OCI-LY3 (cell line): ENCODE measurements around the gene IRAK1.

Source experiments
- H2AFZ ChIP-seq: fragments of 200-600, 300-600 bp; shearing (Covaris generic); 2 replicates; pipeline ENCODE4 v1.6.0; 2014; ENCODE audit warnings: antibody characterized with exemption, low read depth, low read length
- H3K27ac ChIP-seq: fragments of 200-600, 300-600 bp; sonication (generic); 2 replicates; pipeline ENCODE4 v1.5.1; 2014; ENCODE audit warnings: mild to moderate bottlenecking, low read length, moderate library complexity, mixed read lengths
- H3K27me3 ChIP-seq: fragments of 200-600, 300-600 bp; sonication (generic); 2 replicates; pipeline ENCODE4 v1.6.1; 2014; ENCODE audit warnings: low read depth, low read length, mixed read lengths
- H3K36me3 ChIP-seq: fragments of 200-600, 300-600 bp; sonication (generic); replicated peaks from 2 replicates; pipeline ENCODE3; 2014; ENCODE audit warnings: low read depth, low read length, mixed read lengths
- H3K4me1 ChIP-seq: fragments of 300-600, 200-600 bp; sonication (generic); 2 replicates; pipeline ENCODE4 v1.6.1; 2014; ENCODE audit warnings: low read length, mixed read lengths
- H3K4me2 ChIP-seq: fragments of 200-600, 300-600 bp; sonication (generic); 2 replicates; pipeline ENCODE4 v1.6.1; 2014; ENCODE audit warnings: low read length, mixed read lengths
- H3K4me3 ChIP-seq: fragments of 300-600, 200-600 bp; sonication (generic); 2 replicates; pipeline ENCODE4 v1.5.1; 2014; ENCODE audit warnings: antibody characterized with exemption, mild to moderate bottlenecking, low read length, moderate library complexity
- H3K79me2 ChIP-seq: fragments of 300-600, 200-600 bp; shearing (Covaris generic); 2 replicates; pipeline ENCODE4 v1.6.1; 2014; ENCODE audit warnings: mild to moderate bottlenecking, low read length, mixed read lengths
- H3K9ac ChIP-seq: fragments of 300-600, 200-600 bp; shearing (Covaris generic); 2 replicates; pipeline ENCODE4 v1.6.0; 2014; ENCODE audit warnings: mild to moderate bottlenecking, low read length, moderate library complexity
- H3K9me3 ChIP-seq: fragments of 200-600, 300-600 bp; shearing (Covaris generic); 2 replicates; pipeline ENCODE4 v1.6.1; 2014; ENCODE audit warnings: low read length, mixed read lengths; ENCODE audit not compliant: insufficient read depth
- H4K20me1 ChIP-seq: fragments of 200-600, 300-600 bp; sonication (generic); 2 replicates; pipeline ENCODE4 v1.6.1; 2016; ENCODE audit warnings: low read length, mixed read lengths; ENCODE audit not compliant: insufficient read depth
- EZH2phosphoT487 ChIP-seq: fragments of 200-600 bp; shearing (Covaris generic); IDR thresholded peaks from 2 replicates; pipeline ENCODE4 v1.6.1; 2018; ENCODE audit warnings: antibody characterized with exemption, mixed run types, low read depth
- TF ChIP-seq, protein P1 (sequence below): fragments of 200-600, 300-600 bp; sonication (generic); IDR thresholded peaks from 2 replicates; pipeline ENCODE4 v1.5.1; 2014; ENCODE audit warnings: antibody characterized with exemption, low read length, low read depth

The IRAK1 gene

DNA sequence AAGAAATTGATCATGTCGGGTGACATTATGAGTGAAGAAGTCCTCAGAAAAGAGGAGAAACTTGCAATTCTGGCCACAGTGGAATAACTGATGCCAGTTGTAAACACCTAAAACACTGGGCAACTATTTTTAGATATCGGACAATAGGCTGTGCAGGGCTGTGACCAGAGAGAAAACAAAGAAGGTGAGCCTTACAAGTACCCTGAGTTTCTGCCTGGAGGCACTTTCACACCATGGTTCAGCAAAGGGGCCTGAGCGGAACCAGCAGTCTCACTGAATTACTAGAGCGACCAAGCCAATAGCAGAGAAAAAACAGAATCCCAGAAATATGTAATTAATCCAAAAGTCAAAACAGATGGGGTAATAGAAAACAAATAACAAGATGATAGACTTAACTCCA lies 11.2 kb downstream of the IRAK1 start:
- no peaks in the 10 kb centered on the region; the same call in 1 of the 2 replicates for H3K79me2 ChIP-seq
- peak overlapping the region; percentile 83 for H3K4me2 ChIP-seq
- H3K27me3 ChIP-seq, result no peaks in the 10 kb centered on the region
- no peaks in the 10 kb centered on the region for H4K20me1 ChIP-seq
- H3K27ac ChIP-seq, result peak overlapping the region; percentile 76
- peak overlapping the region; percentile 9; the same call in 1 of the 2 replicates for H3K9ac ChIP-seq
- peak overlapping the region; percentile 18; the same call in 1 of the 2 replicates for H3K4me3 ChIP-seq
- TF ChIP-seq, protein P1, sequence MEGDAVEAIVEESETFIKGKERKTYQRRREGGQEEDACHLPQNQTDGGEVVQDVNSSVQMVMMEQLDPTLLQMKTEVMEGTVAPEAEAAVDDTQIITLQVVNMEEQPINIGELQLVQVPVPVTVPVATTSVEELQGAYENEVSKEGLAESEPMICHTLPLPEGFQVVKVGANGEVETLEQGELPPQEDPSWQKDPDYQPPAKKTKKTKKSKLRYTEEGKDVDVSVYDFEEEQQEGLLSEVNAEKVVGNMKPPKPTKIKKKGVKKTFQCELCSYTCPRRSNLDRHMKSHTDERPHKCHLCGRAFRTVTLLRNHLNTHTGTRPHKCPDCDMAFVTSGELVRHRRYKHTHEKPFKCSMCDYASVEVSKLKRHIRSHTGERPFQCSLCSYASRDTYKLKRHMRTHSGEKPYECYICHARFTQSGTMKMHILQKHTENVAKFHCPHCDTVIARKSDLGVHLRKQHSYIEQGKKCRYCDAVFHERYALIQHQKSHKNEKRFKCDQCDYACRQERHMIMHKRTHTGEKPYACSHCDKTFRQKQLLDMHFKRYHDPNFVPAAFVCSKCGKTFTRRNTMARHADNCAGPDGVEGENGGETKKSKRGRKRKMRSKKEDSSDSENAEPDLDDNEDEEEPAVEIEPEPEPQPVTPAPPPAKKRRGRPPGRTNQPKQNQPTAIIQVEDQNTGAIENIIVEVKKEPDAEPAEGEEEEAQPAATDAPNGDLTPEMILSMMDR, result no peak
- no peak for TF ChIP-seq EZH2phosphoT487
- H3K36me3 ChIP-seq, result peaks cover 37% of the 10 kb centered on the region
- peaks cover 32% of the 10 kb centered on the region for H3K4me1 ChIP-seq
- H2AFZ ChIP-seq, result no peak overlapping the region
- H3K9me3 ChIP-seq, result no peaks in the 10 kb centered on the region

DNA sequence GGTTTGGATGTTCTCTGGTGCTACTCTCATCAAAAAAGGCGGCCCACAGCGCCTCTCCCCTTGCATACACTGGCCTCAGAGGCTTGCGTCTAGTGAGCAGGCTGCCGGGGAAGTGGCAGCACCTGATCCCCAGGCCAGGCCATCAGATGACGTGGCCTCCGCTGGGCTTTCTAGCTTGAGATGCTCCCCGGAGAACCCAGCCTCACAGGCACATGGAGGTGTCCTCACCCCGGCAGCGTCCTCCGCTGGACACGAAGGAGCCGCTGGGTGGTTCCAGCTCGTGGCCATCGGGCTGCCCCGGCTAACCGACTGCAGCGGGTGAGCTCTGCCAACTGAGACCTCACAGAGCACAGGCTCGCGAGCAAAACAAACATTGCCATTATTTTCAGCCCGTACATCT lies 12.8 kb downstream of the IRAK1 start:
- H3K36me3 ChIP-seq, result peaks cover 25% of the 10 kb centered on the region
- no peaks in the 10 kb centered on the region for H3K9me3 ChIP-seq
- no peak overlapping the region for H3K4me3 ChIP-seq
- H3K27me3 ChIP-seq, result no peaks in the 10 kb centered on the region
- no peak overlapping the region for H3K27ac ChIP-seq
- H3K79me2 ChIP-seq, result no peaks in the 10 kb centered on the region
- peaks cover 47% of the 10 kb centered on the region for H3K4me1 ChIP-seq
- no peak overlapping the region for H3K4me2 ChIP-seq
- H2AFZ ChIP-seq, result no peak overlapping the region
- TF ChIP-seq EZH2phosphoT487, result no peak
- TF ChIP-seq, protein P1, result no peak
- H3K9ac ChIP-seq, result no peak overlapping the region
- H4K20me1 ChIP-seq, result no peaks in the 10 kb centered on the region

DNA sequence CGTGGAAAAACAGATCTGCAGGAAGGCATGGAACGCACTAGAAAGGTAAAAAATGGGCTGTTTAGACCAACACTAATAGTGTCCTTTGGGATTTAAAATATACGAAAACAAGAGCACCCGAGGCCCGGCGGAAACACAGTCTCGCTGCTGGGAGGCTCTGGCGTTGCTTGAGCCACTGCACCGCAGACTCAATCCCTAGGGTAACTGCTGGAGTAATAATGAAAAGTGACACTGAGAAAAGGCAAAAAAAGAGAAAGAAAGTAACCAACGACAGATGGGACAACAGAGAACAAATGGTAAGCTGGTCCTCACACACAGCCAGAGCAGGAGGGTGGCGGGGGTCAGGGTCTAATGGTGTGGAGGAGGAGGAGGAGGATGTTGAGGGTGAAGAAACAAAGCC lies 15.4 kb downstream of the IRAK1 start:
- Histone ChIP-seq H3K4me1 (peaks cover 58% of the 10 kb centered on the region), H3K27ac (peak overlapping the region; percentile 75), H3K4me3 (peak overlapping the region; percentile 32), H2AFZ (no peak overlapping the region), H4K20me1 (no peaks in the 10 kb centered on the region), H3K79me2 (no peaks in the 10 kb centered on the region), H3K9ac (peak overlapping the region; percentile 27; the same call in 1 of the 2 replicates), H3K4me2 (peak overlapping the region; percentile 68), H3K9me3 (no peaks in the 10 kb centered on the region), H3K36me3 (peaks cover 16% of the 10 kb centered on the region), H3K27me3 (no peaks in the 10 kb centered on the region)
- no peak for TF ChIP-seq EZH2phosphoT487
- TF ChIP-seq, protein P1, result no peak

DNA sequence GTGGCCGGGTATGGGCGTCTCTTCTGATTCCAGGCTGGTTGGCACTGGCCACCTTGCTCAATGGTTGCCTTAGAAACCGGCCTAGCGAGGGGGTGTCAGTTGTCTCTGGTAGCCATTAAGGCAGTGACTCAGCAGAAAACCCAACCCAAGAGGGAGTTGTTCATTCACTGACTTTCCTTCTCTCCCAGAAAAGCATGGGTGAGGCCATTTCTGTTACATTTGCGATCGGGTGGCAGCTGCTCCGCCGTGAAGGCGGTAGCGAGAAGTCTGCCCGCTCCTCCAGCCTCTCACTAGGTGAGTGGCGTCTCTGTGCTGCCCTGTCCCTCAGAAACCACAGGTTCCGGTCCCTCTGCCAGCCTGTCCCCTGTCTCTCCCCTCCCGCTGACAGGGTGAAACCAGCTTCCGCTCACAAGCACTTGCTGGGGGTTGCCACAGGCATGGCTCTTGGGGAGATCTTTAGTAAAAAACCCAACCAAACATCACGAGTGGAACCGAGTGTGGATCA lies 17.4 kb downstream of the IRAK1 start:
- no peaks in the 10 kb centered on the region for H4K20me1 ChIP-seq
- H3K9me3 ChIP-seq, result no peaks in the 10 kb centered on the region
- TF ChIP-seq EZH2phosphoT487, result no peak
- TF ChIP-seq, protein P1, result no peak
- H3K9ac ChIP-seq, result peak overlapping the region; percentile 68
- no peaks in the 10 kb centered on the region for H3K79me2 ChIP-seq
- H3K4me1 ChIP-seq, result peaks cover 41% of the 10 kb centered on the region
- no peak overlapping the region for H2AFZ ChIP-seq
- peaks cover 13% of the 10 kb centered on the region for H3K36me3 ChIP-seq
- no peaks in the 10 kb centered on the region for H3K27me3 ChIP-seq
- peak overlapping the region; percentile 57 for H3K4me3 ChIP-seq
- peak overlapping the region; percentile 91 for H3K27ac ChIP-seq
- H3K4me2 ChIP-seq, result peak overlapping the region; percentile 64
